KMS-11 (cell line): Measurements from ENCODE around the gene ANKDD1B.
"Not testable (repeated sequence)": the region's sequence is repeated elsewhere in the genome, so short reads cannot be mapped to it uniquely, and the experiment has no call there.

ENCODE experiments used
- H2AFZ ChIP-seq: fragments of 200-600 bp; sonication (generic); 2 replicates; pipeline ENCODE4 v1.6.1; 2016; ENCODE audit warnings: antibody characterized with exemption, mixed run types, low read depth
- H3K27ac ChIP-seq: fragments of 200-600 bp; sonication (generic); 2 replicates; pipeline ENCODE4 v1.6.1; 2016; ENCODE audit warnings: mild to moderate bottlenecking, mixed run types
- H3K27me3 ChIP-seq: fragments of 200-600 bp; sonication (generic); 2 replicates; pipeline ENCODE4 v1.6.1; 2017; ENCODE audit warnings: mild to moderate bottlenecking, low read depth, mixed run types, moderate library complexity; ENCODE audit not compliant: insufficient read depth
- H3K36me3 ChIP-seq: fragments of 200-600 bp; sonication (generic); 2 replicates; pipeline ENCODE4 v1.6.1; 2017; ENCODE audit warnings: mild to moderate bottlenecking, mixed run types; ENCODE audit not compliant: insufficient read depth
- H3K4me1 ChIP-seq: fragments of 200-600 bp; sonication (generic); 2 replicates; pipeline ENCODE4 v1.6.1; 2016; ENCODE audit warnings: mild to moderate bottlenecking, low read depth, mixed run types; ENCODE audit not compliant: poor library complexity, severe bottlenecking
- H3K4me2 ChIP-seq: fragments of 200-600 bp; sonication (generic); 2 replicates; pipeline ENCODE4 v1.7.0; 2016; ENCODE audit warnings: mild to moderate bottlenecking, mixed run types
- H3K4me3 ChIP-seq: fragments of 200-600 bp; sonication (generic); IDR thresholded peaks from 2 replicates; pipeline ENCODE4 v1.6.1; 2017; ENCODE audit warnings: low read depth, low read length, mixed read lengths; ENCODE audit not compliant: insufficient read depth
- H3K79me2 ChIP-seq: fragments of 200-600 bp; sonication (generic); 2 replicates; pipeline ENCODE4 v1.6.1; 2016; ENCODE audit warnings: low read depth, mixed run types; ENCODE audit not compliant: insufficient read depth
- H3K9ac ChIP-seq: fragments of 200-600 bp; sonication (generic); 2 replicates; pipeline ENCODE4 v1.6.1; 2016; ENCODE audit warnings: mild to moderate bottlenecking, mixed run types
- H4K20me1 ChIP-seq: fragments of 200-600 bp; sonication (generic); 2 replicates; pipeline ENCODE4 v1.6.1; 2016; ENCODE audit warnings: mild to moderate bottlenecking, mixed run types; ENCODE audit not compliant: insufficient read depth
- CTCF ChIP-seq: fragments of 200-600 bp; sonication (generic); conservative IDR thresholded peaks from 2 replicates; pipeline ENCODE4 v1.6.1; 2017; ENCODE audit warnings: low read depth, mild to moderate bottlenecking, antibody characterized with exemption, low read length, moderate library complexity, mixed read lengths

ANKDD1B gene

DNA sequence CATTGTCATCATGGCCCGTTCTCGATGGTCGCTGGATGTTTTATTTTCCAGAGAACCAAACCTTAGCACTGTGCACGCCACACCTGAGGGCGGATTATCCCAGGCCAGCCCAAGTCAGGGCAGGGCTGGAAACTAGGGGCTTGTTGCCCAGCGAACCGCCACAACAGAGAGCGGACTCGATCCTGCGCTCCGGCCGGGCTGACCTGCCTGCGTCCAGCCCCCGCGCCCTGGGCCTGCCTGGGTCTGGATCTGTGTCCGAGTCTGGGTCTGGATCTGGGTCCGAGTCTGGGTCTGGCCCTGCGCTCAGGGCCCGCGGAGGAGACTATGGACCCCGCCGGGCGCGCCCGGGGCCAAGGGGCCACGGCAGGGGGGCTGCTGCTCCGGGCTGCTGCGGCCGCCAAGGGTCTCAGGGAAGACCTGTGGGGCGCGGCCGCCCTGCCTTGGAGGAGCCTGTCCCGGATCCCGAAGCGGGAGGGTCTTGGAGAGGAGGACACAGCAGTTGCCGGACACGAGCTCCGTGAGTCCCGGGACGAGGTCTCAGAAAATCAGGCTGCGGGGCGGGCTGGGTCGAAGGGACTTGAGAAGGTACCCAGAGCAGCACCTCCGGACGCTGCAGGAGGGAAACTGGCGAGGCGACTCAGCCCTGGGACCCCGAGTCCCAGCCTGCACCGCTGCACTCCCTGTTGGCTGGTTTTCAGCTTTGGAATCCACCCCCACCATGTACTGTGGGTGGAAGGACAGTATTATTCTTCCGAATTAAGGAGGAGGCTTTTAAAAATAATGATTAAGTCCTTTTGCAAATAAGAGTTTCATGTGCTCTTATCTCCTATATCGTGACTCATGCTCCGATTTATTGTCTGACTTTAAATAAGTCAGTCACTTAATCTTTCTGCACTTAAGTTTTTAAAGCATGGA lies at the start of gene ANKDD1B:
TSS of gene ANKDD1B (plus strand) at position 143 of the 915 bp plus-strand sequence. CDS start at position 325, 182 bp downstream.
- Histone ChIP-seq H3K36me3 (no peaks in the 10 kb centered on the region), H2AFZ (no peak within 1 kb of the TSS), H3K79me2 (no peaks in the 10 kb centered on the region), H3K9ac (no peak within 1 kb of the TSS), H3K4me2 (no peak within 1 kb of the TSS), H4K20me1 (no peaks in the 10 kb centered on the region), H3K4me3 (no peak within 1 kb of the TSS), H3K27me3 (no peaks in the 10 kb centered on the region), H3K27ac (no peak within 1 kb of the TSS), H3K4me1 (no peaks in the 10 kb centered on the region)
- TF ChIP-seq CTCF: no peak

DNA sequence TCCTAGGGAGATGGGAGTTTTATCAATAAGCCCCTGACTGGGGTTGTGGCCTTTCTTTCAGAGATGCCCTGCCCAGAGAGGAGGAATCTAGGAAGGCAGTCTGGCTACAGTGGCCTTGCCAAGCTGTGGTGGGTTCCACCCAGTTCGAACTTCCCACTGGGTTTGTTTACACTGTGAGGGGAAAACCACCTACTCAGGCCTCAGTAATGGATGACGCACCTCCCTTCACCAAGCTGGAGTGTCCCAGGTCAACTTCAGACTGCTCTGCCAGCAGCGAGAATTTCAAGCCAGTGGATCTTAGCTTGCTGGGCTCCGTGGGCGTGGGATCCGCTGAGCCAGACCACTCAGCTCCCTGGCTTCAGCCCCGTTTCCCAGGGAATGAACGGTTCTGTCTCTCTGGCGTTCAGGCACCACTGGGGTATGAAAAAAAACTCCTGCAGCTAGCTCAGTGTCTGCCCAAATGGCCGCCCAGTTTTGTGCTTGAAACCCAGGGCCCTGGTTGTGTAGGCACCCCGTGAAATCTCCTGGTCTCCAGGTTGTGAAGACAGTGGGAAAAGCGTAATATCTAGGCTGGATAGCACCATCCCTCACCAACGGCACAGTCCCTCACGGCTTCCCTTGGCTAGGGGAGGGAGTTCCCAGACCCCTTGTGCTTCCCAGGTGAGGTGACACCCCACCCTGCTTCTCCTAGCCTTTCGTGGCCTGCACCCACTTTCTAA lies 45.1 kb upstream of the ANKDD1B start:
- H3K79me2 ChIP-seq: peaks cover 20% of the 10 kb centered on the region; the same call in 1 of the 2 replicates
- peak overlapping the region; percentile 8; the same call in 1 of the 2 replicates for H3K9ac ChIP-seq
- peak overlapping the region; percentile 47 for H3K4me2 ChIP-seq
- not testable (repeated sequence) for H3K4me3 ChIP-seq, H3K27me3 ChIP-seq, H3K36me3 ChIP-seq, H2AFZ ChIP-seq, H4K20me1 ChIP-seq
- H3K27ac ChIP-seq: peak overlapping the region; percentile 51
- peaks cover 16% of the 10 kb centered on the region for H3K4me1 ChIP-seq

- Histone ChIP-seq H3K9ac (peak overlapping the region; percentile 8; the same call in 1 of the 2 replicates), H4K20me1 (no peaks in the 10 kb centered on the region), H3K27ac (peak overlapping the region; percentile 51), H3K4me2 (peak overlapping the region; percentile 47), H3K27me3 (no peaks in the 10 kb centered on the region), H3K79me2 (peaks cover 14% of the 10 kb centered on the region; the same call in 1 of the 2 replicates), H3K4me3 (no peak overlapping the region), H2AFZ (no peak overlapping the region), H3K36me3 (no peaks in the 10 kb centered on the region), H3K4me1 (peaks cover 16% of the 10 kb centered on the region)
- TF ChIP-seq CTCF: no peak
Measured at GRCh38 chr5:75566710-75567309, 44.4 kb upstream of the ANKDD1B start.

DNA sequence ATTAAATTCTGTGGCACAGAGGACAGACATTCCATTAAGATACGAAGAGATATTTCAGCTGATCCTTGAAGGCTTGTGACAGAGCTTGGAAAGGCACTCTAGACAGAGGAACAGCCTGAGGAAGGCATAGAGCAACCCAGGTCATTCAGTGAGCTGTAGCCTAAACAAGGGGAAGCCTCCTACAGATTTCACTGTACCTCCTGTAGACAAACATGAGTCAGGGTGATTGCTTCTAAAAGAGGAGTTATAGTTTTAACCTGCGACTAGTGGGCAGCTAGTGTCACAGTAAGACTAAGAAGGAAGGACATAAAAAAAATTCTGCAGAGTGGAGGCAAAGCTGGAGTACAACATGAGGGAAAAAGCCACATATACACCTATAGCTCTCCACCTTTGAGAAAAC lies 43.5 kb upstream of the ANKDD1B start:
- H3K36me3 ChIP-seq: no peaks in the 10 kb centered on the region
- no peak overlapping the region for H2AFZ ChIP-seq
- H3K79me2 ChIP-seq: peaks cover 10% of the 10 kb centered on the region; the same call in 1 of the 2 replicates
- H3K4me1 ChIP-seq: peaks cover 16% of the 10 kb centered on the region
- H3K4me3 ChIP-seq: no peak overlapping the region
- H3K27ac ChIP-seq: no peak overlapping the region
- no peak overlapping the region for H3K9ac ChIP-seq
- no peaks in the 10 kb centered on the region for H3K27me3 ChIP-seq
- H4K20me1 ChIP-seq: no peaks in the 10 kb centered on the region
- no peak for TF ChIP-seq CTCF
- no peak overlapping the region for H3K4me2 ChIP-seq
